Fibroblast of pulmonary artery (primary cell): Measurements from ENCODE around the gene PIP5K1B.

Experiments
- DNase-seq: peaks from one replicate; pipeline ENCODE4 v3.0.0-alpha.2; 2010; ENCODE audit warnings: low read depth
- H3K4me3 ChIP-seq: replicated peaks from 2 replicates; pipeline ENCODE4 v1.5.1; 2011; ENCODE audit warnings: low read depth, mild to moderate bottlenecking, control low read depth, low read length, moderate library complexity
- CTCF ChIP-seq: IDR thresholded peaks from 2 replicates; pipeline ENCODE4 v1.5.1; 2011; ENCODE audit warnings: mild to moderate bottlenecking, control low read depth, low read length, inconsistent platforms; ENCODE audit errors: missing control alignments

The PIP5K1B gene

GRCh38 chr9:68974431-68974830 lies 269.4 kb downstream of the PIP5K1B start:
- no peak for TF ChIP-seq CTCF
- H3K4me3 ChIP-seq: no peak overlapping the region
- DNase-seq: no peak

GRCh38 chr9:68974901-68975300 lies 269.9 kb downstream of the PIP5K1B start:
- TF ChIP-seq CTCF: no peak
- no peak overlapping the region for H3K4me3 ChIP-seq
- no peak for DNase-seq

GRCh38 chr9:68975365-68976043 lies 270.5 kb downstream of the PIP5K1B start:
- no peak for DNase-seq
- H3K4me3 ChIP-seq: no peak overlapping the region
- TF ChIP-seq CTCF: no peak

GRCh38 chr9:68978066-68978465 lies 273.0 kb downstream of the PIP5K1B start:
- DNase-seq: no peak
- TF ChIP-seq CTCF: no peak
- H3K4me3 ChIP-seq: no peak overlapping the region

GRCh38 chr9:68978501-68978900 lies 273.5 kb downstream of the PIP5K1B start:
- no peak for DNase-seq
- no peak for TF ChIP-seq CTCF
- H3K4me3 ChIP-seq: no peak overlapping the region

- TF ChIP-seq CTCF: no peak
- DNase-seq: no peak
- H3K4me3 ChIP-seq: no peak overlapping the region
Measured at GRCh38 chr9:68979538-68980314, 274.7 kb downstream of the PIP5K1B start.
